Measurements from ENCODE around the gene TNPO2. TPM values are rescaled to one million over a fixed set of nuclear protein-coding genes. Genes with fewer than 3 reads are reported as not detected.

The TNPO2 gene
- total and polyA plus RNA-seq, 7 experiments from 2014 or later = 2.0 to 78.7 (median 59.0) TPM

- no peak for ATAC-seq
- Histone ChIP-seq H3K36me3 (ENCODE audit: control insufficient read depth in 2 of 3, insufficient read depth in 3 of 3, low read length in 3 of 3) (peaks cover 6 to 46% (median 9%) of the 10 kb centered on the region in 3 experiments), H3K4me3 (ENCODE audit: low read length) (peak overlapping the region; percentile 92), H3K27ac (ENCODE audit: low read depth, low read length) (peak overlapping the region; percentile 96), H3K9me3 (ENCODE audit: control insufficient read depth in 2 of 3, low read length in 3 of 3) (no peaks in the 10 kb centered on the region), H3K4me1 (ENCODE audit: control insufficient read depth in 2 of 2, insufficient read depth in 2 of 2, low read length in 2 of 2) (peaks cover 37 to 38% of the 10 kb centered on the region in 2 donors), H3K27me3 (ENCODE audit: control insufficient read depth in 2 of 2, insufficient read depth in 2 of 2, low read length in 2 of 2) (no peaks in the 10 kb centered on the region)
- no peaks in the 10 kb centered on the region for H3K27me3 Mint-ChIP-seq
- DNase-seq = peak in 2 of 9 donors; percentile 24 to 25
- ChIA-PET CTCF (no interaction called here), POLR2A (interaction anchor here (0.6 to 2.0 kb wide), 9 partner anchors 10 to 111 kb away, joined by 3 to 13 read pairs (median 4); partner anchors contain the start of genes DHPS, TRIR, ZNF490 and ZNF791)
- peak overlapping the region; percentile 88 to 100 (median 94) for H3K4me3 Mint-ChIP-seq
- peak overlapping the region; percentile 77 to 100 (median 90) for H3K27ac Mint-ChIP-seq
- intact Hi-C loops (cut with micrococcal nuclease) = loop anchor here (1.0 to 10.0 kb wide), 10 partner anchors 25 to 871 kb away; partner anchors contain the start of genes ZNF490 (in 2 of the 2), ZNF563 (in 2 of the 2), ZNF791 (in 2 of the 2) and TNPO2 (in 1 of the 2)
- H3K4me1 Mint-ChIP-seq = peaks cover 22 to 68% (median 45%) of the 10 kb centered on the region in 7 donors
- H3K9me3 Mint-ChIP-seq = no peaks in the 10 kb centered on the region
- H3K36me3 Mint-ChIP-seq = peaks cover 0 to 22% (median 4%) of the 10 kb centered on the region in 5 donors
Measured at GRCh38 chr19:12665671-12666264, 58.0 kb downstream of the TNPO2 start.

DNA sequence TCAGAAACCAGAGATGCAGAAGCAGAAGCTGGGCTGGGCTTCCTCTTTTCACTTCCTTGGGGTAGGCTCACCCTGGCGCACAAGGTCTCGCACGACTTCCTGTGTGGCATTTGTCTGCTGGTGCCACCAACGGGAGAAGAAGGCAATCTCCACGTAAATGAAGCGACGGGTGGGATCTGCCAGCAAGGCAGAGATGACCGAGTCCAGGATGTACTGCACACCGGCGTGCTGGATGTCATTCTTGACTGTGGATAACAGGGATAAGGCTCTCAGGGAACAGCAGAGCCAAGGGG is 58.5 kb downstream of the TNPO2 start:
- Mint-ChIP-seq H3K9me3 (no peaks in the 10 kb centered on the region), H3K27me3 (no peaks in the 10 kb centered on the region), H3K36me3 (peaks cover 0 to 25% (median 7%) of the 10 kb centered on the region in 5 donors), H3K27ac (peak overlapping the region; percentile 77 to 100 (median 90)), H3K4me1 (peaks cover 22 to 63% (median 45%) of the 10 kb centered on the region in 7 donors), H3K4me3 (peak overlapping the region; percentile 88 to 100 (median 94))
- peak; percentile 56 for ATAC-seq
- CTCF ChIA-PET = no interaction called here
- Histone ChIP-seq H3K36me3 (ENCODE audit: control insufficient read depth in 2 of 3, insufficient read depth in 3 of 3, low read length in 3 of 3) (peaks cover 6 to 52% (median 9%) of the 10 kb centered on the region in 3 experiments), H3K4me3 (ENCODE audit: low read length) (peak overlapping the region; percentile 92), H3K27ac (ENCODE audit: low read depth, low read length) (peak overlapping the region; percentile 96), H3K27me3 (ENCODE audit: control insufficient read depth in 2 of 2, insufficient read depth in 2 of 2, low read length in 2 of 2) (no peaks in the 10 kb centered on the region), H3K4me1 (ENCODE audit: control insufficient read depth in 2 of 2, insufficient read depth in 2 of 2, low read length in 2 of 2) (peaks cover 32 to 33% of the 10 kb centered on the region in 2 donors), H3K9me3 (ENCODE audit: control insufficient read depth in 2 of 3, low read length in 3 of 3) (no peaks in the 10 kb centered on the region)
- intact Hi-C loops (cut with micrococcal nuclease) = loop anchor here (1.0 to 10.0 kb wide), 7 partner anchors 25 to 870 kb away; partner anchors contain the start of genes ZNF563 (in 2 of the 2), TNPO2 (in 1 of the 2), ZNF44 (in 1 of the 2) and ZNF491 (in 1 of the 2)
- peak in 7 of 9 donors; percentile 51 to 71 (median 60) for DNase-seq
- POLR2A ChIA-PET = interaction anchor here (1.0 to 2.0 kb wide), 4 partner anchors 10 to 97 kb away, joined by 3 to 13 read pairs (median 6); partner anchors contain the start of gene DHPS

- ChIA-PET CTCF (interaction anchor here (0.6 to 2.0 kb wide), 2 partner anchors 13 to 30 kb away, joined by 5 to 6 read pairs; no protein-coding TSS in a partner anchor), POLR2A (interaction anchor here (1.0 to 2.0 kb wide), 5 partner anchors 9 to 54 kb away, joined by 3 to 13 read pairs (median 5); partner anchors contain the start of genes DHPS, ZNF490 and ZNF791)
- H3K4me3 ChIP-seq (ENCODE audit: low read length) = peak overlapping the region; percentile 92
- H3K27me3 Mint-ChIP-seq = no peaks in the 10 kb centered on the region
- H3K9me3 Mint-ChIP-seq = no peaks in the 10 kb centered on the region
- peak overlapping the region; percentile 88 to 100 (median 94) for H3K4me3 Mint-ChIP-seq
- peak overlapping the region; percentile 77 to 100 (median 90) for H3K27ac Mint-ChIP-seq
- H3K27me3 ChIP-seq (ENCODE audit: control insufficient read depth in 2 of 2, insufficient read depth in 2 of 2, low read length in 2 of 2) = no peaks in the 10 kb centered on the region
- peak overlapping the region; percentile 96 for H3K27ac ChIP-seq (ENCODE audit: low read depth, low read length)
- intact Hi-C loops (cut with micrococcal nuclease) = loop anchor here (1.0 to 10.0 kb wide), 7 partner anchors 24 to 870 kb away; partner anchors contain the start of genes ZNF563 (in 2 of the 2), TNPO2 (in 1 of the 2), ZNF44 (in 1 of the 2) and ZNF491 (in 1 of the 2)
- ATAC-seq (no peak), DNase-seq (no peak)
- peaks cover 28 to 31% of the 10 kb centered on the region in 2 donors for H3K4me1 ChIP-seq (ENCODE audit: control insufficient read depth in 2 of 2, insufficient read depth in 2 of 2, low read length in 2 of 2)
- no peaks in the 10 kb centered on the region for H3K9me3 ChIP-seq (ENCODE audit: control insufficient read depth in 2 of 3, low read length in 3 of 3)
- peaks cover 6 to 54% (median 12%) of the 10 kb centered on the region in 3 experiments for H3K36me3 ChIP-seq (ENCODE audit: control insufficient read depth in 2 of 3, insufficient read depth in 3 of 3, low read length in 3 of 3)
- peaks cover 0 to 28% (median 11%) of the 10 kb centered on the region in 5 donors for H3K36me3 Mint-ChIP-seq
- peaks cover 22 to 61% (median 47%) of the 10 kb centered on the region in 7 donors for H3K4me1 Mint-ChIP-seq
Measured at GRCh38 chr19:12664406-12665280, 59.1 kb downstream of the TNPO2 start.

DNA sequence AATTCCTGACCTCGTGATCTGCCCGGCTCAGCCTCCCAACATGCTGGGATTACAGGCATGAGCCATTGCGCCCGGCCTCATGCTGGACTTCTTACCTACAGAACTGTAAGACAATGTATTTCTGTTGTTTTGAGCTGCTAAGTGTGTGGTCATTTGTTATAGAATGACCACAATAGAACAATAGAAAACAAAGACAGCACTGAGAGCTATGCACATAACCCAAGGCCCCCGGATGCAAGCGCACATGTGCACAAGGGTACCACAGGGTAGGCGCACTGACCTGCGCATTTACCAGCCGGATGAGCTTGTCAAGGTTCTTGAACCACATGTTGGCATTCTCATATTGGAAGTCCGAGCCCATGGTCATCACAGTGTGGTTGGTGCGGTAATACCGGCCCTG is 62.8 kb downstream of the TNPO2 start:
- POLR2A ChIA-PET = no interaction called here
- no peak overlapping the region for H3K4me3 ChIP-seq (ENCODE audit: low read length)

DNA sequence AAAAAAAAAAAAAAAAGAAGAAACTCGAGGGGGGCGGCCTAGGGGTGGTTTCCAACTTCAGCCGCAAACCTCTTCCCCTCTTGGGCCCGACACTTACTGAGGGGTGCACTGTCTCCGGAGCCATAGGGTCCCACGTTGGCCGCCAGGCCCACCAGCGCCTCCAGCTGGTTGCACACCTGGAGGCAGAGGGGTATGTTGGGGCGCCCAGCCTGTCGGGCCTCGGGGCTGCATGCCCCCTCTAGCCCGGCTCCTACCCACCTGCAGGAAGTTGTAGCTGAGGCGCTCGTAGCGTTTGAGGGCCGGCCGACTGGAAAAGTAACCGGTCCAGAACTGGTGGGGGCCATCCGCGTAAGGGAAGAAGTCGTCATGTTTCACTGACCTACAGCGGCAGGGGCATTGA is 65.8 kb downstream of the TNPO2 start:
- no peaks in the 10 kb centered on the region for H3K4me1 ChIP-seq (ENCODE audit: control insufficient read depth in 2 of 2, insufficient read depth in 2 of 2, low read length in 2 of 2)
- peaks cover 10 to 42% (median 20%) of the 10 kb centered on the region in 5 donors for H3K36me3 Mint-ChIP-seq
- H3K4me3 Mint-ChIP-seq = no peak overlapping the region
- ChIA-PET CTCF (no interaction called here), POLR2A (no interaction called here)
- peaks cover 11 to 80% (median 17%) of the 10 kb centered on the region in 3 experiments for H3K36me3 ChIP-seq (ENCODE audit: control insufficient read depth in 2 of 3, insufficient read depth in 3 of 3, low read length in 3 of 3)
- peaks cover 0 to 8% (median 3%) of the 10 kb centered on the region in 7 donors for H3K4me1 Mint-ChIP-seq
- H3K9me3 ChIP-seq (ENCODE audit: control insufficient read depth in 2 of 3, low read length in 3 of 3) = no peaks in the 10 kb centered on the region
- no peak overlapping the region for H3K27ac ChIP-seq (ENCODE audit: low read depth, low read length)
- no peaks in the 10 kb centered on the region for H3K27me3 ChIP-seq (ENCODE audit: control insufficient read depth in 2 of 2, insufficient read depth in 2 of 2, low read length in 2 of 2)
- intact Hi-C loops (cut with micrococcal nuclease) = no loop called here
- ATAC-seq (no peak), DNase-seq (no peak)
- H3K4me3 ChIP-seq (ENCODE audit: low read length) = no peak overlapping the region
- H3K27me3 Mint-ChIP-seq = no peaks in the 10 kb centered on the region
- H3K27ac Mint-ChIP-seq = no peak overlapping the region
- H3K9me3 Mint-ChIP-seq = no peaks in the 10 kb centered on the region

More for the DNA sequence above, 62.8 kb downstream of the TNPO2 start:
- H3K36me3 Mint-ChIP-seq = peaks cover under 1 to 41% (median 12%) of the 10 kb centered on the region in 5 donors
- no peaks in the 10 kb centered on the region for H3K27me3 Mint-ChIP-seq
- CTCF ChIA-PET = no interaction called here
- H3K4me1 Mint-ChIP-seq = peaks cover 12 to 28% (median 19%) of the 10 kb centered on the region in 7 donors
- ATAC-seq = no peak
- no peak overlapping the region for H3K27ac ChIP-seq (ENCODE audit: low read depth, low read length)
- H3K9me3 Mint-ChIP-seq = no peaks in the 10 kb centered on the region
- peaks cover 6 to 77% (median 12%) of the 10 kb centered on the region in 3 experiments for H3K36me3 ChIP-seq (ENCODE audit: control insufficient read depth in 2 of 3, insufficient read depth in 3 of 3, low read length in 3 of 3)
- H3K9me3 ChIP-seq (ENCODE audit: control insufficient read depth in 2 of 3, low read length in 3 of 3) = no peaks in the 10 kb centered on the region
- intact Hi-C loops (cut with micrococcal nuclease) = loop anchor here (10.0 kb wide), 2 partner anchors 326 to 866 kb away; partner anchors contain the start of genes ZNF491 (in 1 of the 2) and ZNF563 (in 1 of the 2)
- DNase-seq = no peak
- H3K27ac Mint-ChIP-seq = no peak overlapping the region
- H3K4me1 ChIP-seq (ENCODE audit: control insufficient read depth in 2 of 2, insufficient read depth in 2 of 2, low read length in 2 of 2) = peaks cover 13 to 16% of the 10 kb centered on the region in 2 donors
- no peak overlapping the region for H3K4me3 Mint-ChIP-seq
- no peaks in the 10 kb centered on the region for H3K27me3 ChIP-seq (ENCODE audit: control insufficient read depth in 2 of 2, insufficient read depth in 2 of 2, low read length in 2 of 2)

DNA sequence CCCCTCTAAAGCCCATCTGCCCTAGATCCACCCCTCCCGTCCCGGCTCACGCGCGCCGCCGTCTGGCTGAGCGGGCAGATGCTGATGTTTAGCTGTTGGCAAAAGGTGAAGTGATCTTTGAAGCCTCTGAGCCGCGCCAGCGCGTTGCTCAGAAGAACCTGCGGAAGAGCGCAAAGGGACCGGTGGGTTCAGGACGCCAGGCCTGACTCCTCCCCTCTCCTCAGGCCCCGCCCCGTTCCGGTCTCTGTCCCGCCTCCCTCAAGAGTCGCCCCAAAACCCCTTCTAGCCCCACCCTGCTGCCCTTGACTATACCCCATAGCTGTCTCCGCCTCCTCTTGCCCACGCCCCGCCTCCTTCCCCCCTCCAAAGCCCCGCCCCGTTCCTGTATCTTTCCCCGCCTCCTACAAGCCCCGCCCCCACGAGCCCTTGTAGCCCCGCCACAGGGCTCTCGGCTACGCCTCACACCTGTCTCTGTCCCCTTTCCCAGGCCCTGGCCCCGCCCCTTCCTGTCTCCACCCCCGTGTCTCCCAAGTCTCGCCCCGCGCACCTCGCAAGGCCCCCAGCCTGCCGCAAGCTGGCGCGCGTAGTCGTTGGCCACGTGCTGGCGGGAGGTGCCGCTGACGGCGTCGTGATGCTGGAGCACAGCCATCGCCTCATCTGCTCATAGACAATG is 66.7 kb downstream of the TNPO2 start:
- Histone ChIP-seq H3K9me3 (ENCODE audit: control insufficient read depth in 2 of 3, low read length in 3 of 3) (no peaks in the 10 kb centered on the region), H3K27ac (ENCODE audit: low read depth, low read length) (no peak overlapping the region), H3K36me3 (ENCODE audit: control insufficient read depth in 2 of 3, insufficient read depth in 3 of 3, low read length in 3 of 3) (peaks cover 11 to 78% (median 17%) of the 10 kb centered on the region in 3 experiments), H3K4me1 (ENCODE audit: control insufficient read depth in 2 of 2, insufficient read depth in 2 of 2, low read length in 2 of 2) (no peaks in the 10 kb centered on the region), H3K27me3 (ENCODE audit: control insufficient read depth in 2 of 2, insufficient read depth in 2 of 2, low read length in 2 of 2) (no peaks in the 10 kb centered on the region), H3K4me3 (ENCODE audit: low read length) (no peak overlapping the region)
- no peak overlapping the region for H3K4me3 Mint-ChIP-seq
- H3K36me3 Mint-ChIP-seq = peaks cover 10 to 43% (median 20%) of the 10 kb centered on the region in 5 donors
- intact Hi-C loops (cut with micrococcal nuclease) = no loop called here
- H3K4me1 Mint-ChIP-seq = peaks cover 0 to 8% (median 3%) of the 10 kb centered on the region in 7 donors
- no peaks in the 10 kb centered on the region for H3K9me3 Mint-ChIP-seq
- no peaks in the 10 kb centered on the region for H3K27me3 Mint-ChIP-seq
- H3K27ac Mint-ChIP-seq = no peak overlapping the region
- DNase-seq (no peak), ATAC-seq (no peak)
- ChIA-PET CTCF (no interaction called here), POLR2A (no interaction called here)
